ENCODE data around the gene MANBA.

Gene MANBA

GRCh38 chr4:102779204-102779603 lies 18.4 kb upstream of the MANBA start:
- H3K27me3 ChIP-seq (replicated peaks), result no peaks in the 10 kb centered on the region
- TF ChIP-seq, protein P1, sequence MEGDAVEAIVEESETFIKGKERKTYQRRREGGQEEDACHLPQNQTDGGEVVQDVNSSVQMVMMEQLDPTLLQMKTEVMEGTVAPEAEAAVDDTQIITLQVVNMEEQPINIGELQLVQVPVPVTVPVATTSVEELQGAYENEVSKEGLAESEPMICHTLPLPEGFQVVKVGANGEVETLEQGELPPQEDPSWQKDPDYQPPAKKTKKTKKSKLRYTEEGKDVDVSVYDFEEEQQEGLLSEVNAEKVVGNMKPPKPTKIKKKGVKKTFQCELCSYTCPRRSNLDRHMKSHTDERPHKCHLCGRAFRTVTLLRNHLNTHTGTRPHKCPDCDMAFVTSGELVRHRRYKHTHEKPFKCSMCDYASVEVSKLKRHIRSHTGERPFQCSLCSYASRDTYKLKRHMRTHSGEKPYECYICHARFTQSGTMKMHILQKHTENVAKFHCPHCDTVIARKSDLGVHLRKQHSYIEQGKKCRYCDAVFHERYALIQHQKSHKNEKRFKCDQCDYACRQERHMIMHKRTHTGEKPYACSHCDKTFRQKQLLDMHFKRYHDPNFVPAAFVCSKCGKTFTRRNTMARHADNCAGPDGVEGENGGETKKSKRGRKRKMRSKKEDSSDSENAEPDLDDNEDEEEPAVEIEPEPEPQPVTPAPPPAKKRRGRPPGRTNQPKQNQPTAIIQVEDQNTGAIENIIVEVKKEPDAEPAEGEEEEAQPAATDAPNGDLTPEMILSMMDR (IDR thresholded peaks at IDR 0.05; ENCODE audit: low read depth, low read length, missing control alignments), result no peak
- in situ Hi-C loops (cut with HindIII; ENCODE audit: low pct_ligation_motif_present, low sequenced_read_pairs), result no loop called here
- H3K36me3 ChIP-seq (replicated peaks), result no peaks in the 10 kb centered on the region
- no peak for DNase-seq
- H3K27ac ChIP-seq, result no peak overlapping the region
- no peak overlapping the region for H3K4me3 ChIP-seq (ENCODE audit: low read depth, low read length)

GRCh38 chr4:102778720-102779119 lies 18.0 kb upstream of the MANBA start:
- in situ Hi-C loops (cut with HindIII; ENCODE audit: low pct_ligation_motif_present, low sequenced_read_pairs), result no loop called here

DNA sequence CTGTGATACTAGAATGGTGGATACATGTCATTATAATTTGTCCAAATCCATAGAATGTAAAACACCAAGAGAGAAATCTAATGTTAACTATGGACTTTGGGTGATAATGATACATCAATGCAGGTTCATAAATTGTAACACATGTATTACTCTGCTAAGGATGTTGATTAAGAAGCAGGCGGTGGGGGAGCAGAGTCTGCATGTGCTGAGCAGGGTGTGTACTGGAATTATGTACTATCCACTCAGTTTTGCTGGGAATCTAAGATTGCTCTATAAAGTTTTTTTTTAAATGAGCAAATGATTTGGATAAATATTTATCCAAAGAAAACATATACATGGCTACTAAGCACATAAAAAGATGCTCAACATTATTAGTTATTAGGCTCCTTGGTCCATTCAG lies 15.0 kb upstream of the MANBA start:
- H3K4me3 ChIP-seq (ENCODE audit: low read depth, low read length), result no peak overlapping the region
- H3K27ac ChIP-seq, result no peak overlapping the region
- in situ Hi-C loops (cut with HindIII; ENCODE audit: low pct_ligation_motif_present, low sequenced_read_pairs), result no loop called here
- H3K36me3 ChIP-seq (replicated peaks), result no peaks in the 10 kb centered on the region
- TF ChIP-seq, protein P1 (IDR thresholded peaks at IDR 0.05; ENCODE audit: low read depth, low read length, missing control alignments), result no peak
- H3K27me3 ChIP-seq (replicated peaks), result no peaks in the 10 kb centered on the region
- DNase-seq, result no peak

More at GRCh38 chr4:102778720-102779119, 18.0 kb upstream of the MANBA start:
- no peak for DNase-seq
- Histone ChIP-seq H3K27ac (no peak overlapping the region), H3K4me3 (ENCODE audit: low read depth, low read length) (no peak overlapping the region), H3K27me3 (replicated peaks) (no peaks in the 10 kb centered on the region), H3K36me3 (replicated peaks) (no peaks in the 10 kb centered on the region)
- TF ChIP-seq, protein P1 (IDR thresholded peaks at IDR 0.05; ENCODE audit: low read depth, low read length, missing control alignments), result no peak

- Histone ChIP-seq H3K36me3 (replicated peaks) (no peaks in the 10 kb centered on the region), H3K27ac (no peak overlapping the region), H3K27me3 (replicated peaks) (no peaks in the 10 kb centered on the region), H3K4me3 (ENCODE audit: low read depth, low read length) (no peak overlapping the region)
- in situ Hi-C loops (cut with HindIII; ENCODE audit: low pct_ligation_motif_present, low sequenced_read_pairs), result no loop called here
- TF ChIP-seq, protein P1 (IDR thresholded peaks at IDR 0.05; ENCODE audit: low read depth, low read length, missing control alignments), result no peak
- no peak for DNase-seq
These were observed 13.5 kb upstream of the MANBA start for GRCh38 chr4:102774254-102774653.

- Histone ChIP-seq H3K27me3 (replicated peaks) (no peaks in the 10 kb centered on the region), H3K36me3 (replicated peaks) (no peaks in the 10 kb centered on the region), H3K27ac (no peak overlapping the region), H3K4me3 (ENCODE audit: low read depth, low read length) (no peak overlapping the region)
- TF ChIP-seq, protein P1 (IDR thresholded peaks at IDR 0.05; ENCODE audit: low read depth, low read length, missing control alignments), result no peak
- DNase-seq, result no peak
- in situ Hi-C loops (cut with HindIII; ENCODE audit: low pct_ligation_motif_present, low sequenced_read_pairs), result no loop called here
These were observed 12.1 kb upstream of the MANBA start for GRCh38 chr4:102772738-102773340.

DNA sequence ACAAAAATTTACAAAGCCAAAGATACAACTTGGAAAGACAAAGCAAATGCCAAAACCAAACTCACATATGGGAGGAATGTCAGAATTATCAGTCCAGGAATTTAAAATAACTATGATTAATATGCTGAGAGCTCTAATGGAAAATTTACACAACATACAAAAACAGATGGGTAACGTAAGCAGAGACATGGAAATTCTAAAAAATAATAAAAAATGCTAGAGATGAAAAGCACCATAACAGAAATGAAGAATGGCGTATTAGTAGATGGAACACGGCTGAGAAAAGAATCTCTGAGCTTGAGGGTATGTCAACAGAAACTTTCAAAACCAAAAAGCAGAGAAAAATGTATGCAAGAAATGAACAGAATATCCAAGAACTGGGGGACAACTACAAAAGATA lies 4.1 kb upstream of the MANBA start:
- no peaks in the 10 kb centered on the region for H3K36me3 ChIP-seq (replicated peaks)
- no peak overlapping the region for H3K27ac ChIP-seq
- DNase-seq, result no peak
- H3K27me3 ChIP-seq (replicated peaks), result no peaks in the 10 kb centered on the region
- in situ Hi-C loops (cut with HindIII; ENCODE audit: low pct_ligation_motif_present, low sequenced_read_pairs), result no loop called here
- H3K4me3 ChIP-seq (ENCODE audit: low read depth, low read length), result no peak overlapping the region
- TF ChIP-seq, protein P1 (IDR thresholded peaks at IDR 0.05; ENCODE audit: low read depth, low read length, missing control alignments), result no peak
